HG03103 (cell line): ENCODE results near the gene TXNL4A.
"Not testable (repeated sequence)": the region's sequence is repeated elsewhere in the genome, so short reads cannot be mapped to it uniquely, and the experiment has no call there.

ENCODE experiments used
- ATAC-seq: cut with Tn5 transposase; IDR thresholded peaks from one replicate; pipeline ENCODE4 v1.9.1; 2021; ENCODE audit warnings: low read depth; ENCODE audit not compliant: unreplicated experiment

Gene TXNL4A, protein sequence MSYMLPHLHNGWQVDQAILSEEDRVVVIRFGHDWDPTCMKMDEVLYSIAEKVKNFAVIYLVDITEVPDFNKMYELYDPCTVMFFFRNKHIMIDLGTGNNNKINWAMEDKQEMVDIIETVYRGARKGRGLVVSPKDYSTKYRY

DNA sequence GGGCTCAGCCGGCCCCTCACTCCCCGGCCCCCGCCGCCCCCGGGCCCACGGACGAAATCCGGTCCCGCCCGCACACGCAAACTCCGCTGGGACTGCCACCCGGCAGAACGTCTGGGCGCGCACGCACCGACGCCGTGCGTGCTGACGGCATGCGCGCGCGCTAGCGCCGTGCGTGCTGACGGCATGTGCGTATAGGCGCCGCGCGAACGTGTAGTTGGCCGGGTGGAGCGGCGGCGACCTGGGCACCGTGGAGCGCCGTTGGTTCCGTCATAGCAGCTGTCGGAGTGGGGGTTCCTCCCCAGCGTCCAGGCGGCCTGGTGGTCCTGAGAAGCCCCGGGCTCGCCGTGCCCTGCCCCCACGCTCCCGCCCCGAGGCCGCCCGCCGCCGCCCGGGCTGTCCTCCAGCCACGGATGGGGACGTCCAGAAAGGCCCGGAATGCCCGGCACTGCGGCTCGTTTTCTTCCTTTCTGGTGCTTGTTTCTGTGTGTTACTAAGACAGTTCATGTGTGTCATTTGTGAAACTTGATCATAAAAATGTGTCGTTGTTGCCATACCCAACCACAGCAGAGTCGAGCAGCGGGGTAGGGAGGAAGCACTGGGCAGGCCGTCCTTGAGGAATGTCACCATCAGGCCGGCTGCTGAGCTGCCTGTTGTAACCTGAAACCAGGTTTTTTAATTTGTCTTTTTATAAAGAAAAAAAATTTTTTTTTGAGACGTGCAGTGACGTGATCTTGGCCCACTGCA, at the start of gene TXNL4A:
Gene TXNL4A, minus strand, starts transcription at position 113 of the 744 bp plus-strand sequence. CDS start 171 bp downstream, outside the sequence.
- ATAC-seq: peak; percentile 94

DNA sequence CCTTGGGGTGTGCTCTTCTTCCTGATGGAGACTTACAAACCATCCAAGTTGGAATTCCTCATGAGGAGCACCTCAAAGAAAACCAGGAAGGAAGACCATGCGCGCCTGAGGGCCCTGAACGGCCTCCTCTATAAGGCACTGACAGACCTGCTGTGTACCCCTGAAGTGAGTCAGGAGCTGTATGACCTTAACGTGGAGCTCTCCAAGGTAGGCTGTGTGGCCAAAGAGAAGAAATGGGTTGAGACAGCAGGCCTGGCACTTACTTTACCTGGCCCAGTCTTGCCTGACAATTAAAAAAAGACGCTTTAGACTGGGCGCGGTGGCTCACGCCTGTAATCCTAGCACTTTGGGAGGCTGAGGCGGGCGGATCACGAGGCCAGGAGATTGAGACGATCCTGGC, 48.9 kb upstream of the TXNL4A start:
- no peak for ATAC-seq

DNA sequence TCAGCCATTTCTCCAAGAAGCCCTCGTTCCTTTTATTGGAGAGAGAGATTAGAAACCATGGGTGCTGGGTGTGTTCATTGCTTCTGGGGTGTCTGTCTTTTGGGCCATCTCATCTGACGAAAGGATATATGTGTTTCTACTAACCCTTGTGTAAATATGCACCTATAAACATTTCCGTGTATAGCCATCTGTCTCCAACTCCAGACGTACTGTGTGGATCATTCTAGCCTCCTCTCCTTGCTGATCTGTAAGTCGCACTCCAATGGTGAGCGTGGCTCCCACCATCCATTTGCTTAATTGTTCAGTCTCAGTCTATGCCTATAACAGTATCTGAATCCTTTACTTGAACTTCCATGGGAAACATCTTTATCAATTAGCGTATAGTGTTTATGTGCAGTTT, 47.6 kb upstream of the TXNL4A start:
- no peak for ATAC-seq

DNA sequence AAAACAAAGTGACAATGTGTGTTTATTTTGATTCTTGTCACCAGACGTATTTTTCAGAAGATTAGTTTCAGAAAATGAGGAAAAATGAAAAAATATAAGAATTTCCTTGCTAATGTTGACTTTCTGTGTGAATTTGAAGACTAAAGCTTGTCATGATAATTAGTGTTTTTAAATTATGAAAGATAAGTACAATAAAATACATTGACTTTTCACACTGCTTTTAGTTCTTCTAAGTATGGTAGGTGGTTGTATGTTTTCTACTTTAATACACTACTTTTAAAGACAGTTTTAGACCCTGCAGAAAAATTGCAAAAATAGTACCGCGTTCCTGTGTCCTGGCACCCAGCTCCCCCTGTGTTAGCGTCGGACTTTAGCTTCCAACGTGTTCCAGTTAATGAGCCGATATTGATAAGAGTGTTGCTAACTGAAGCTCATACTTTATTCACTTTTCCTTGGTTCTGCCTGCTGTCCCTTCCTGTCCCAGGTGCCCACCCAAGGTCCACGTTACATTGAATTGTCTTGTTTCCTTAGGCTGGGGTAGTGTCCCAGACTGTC, 46.6 kb upstream of the TXNL4A start:
- ATAC-seq: no peak

DNA sequence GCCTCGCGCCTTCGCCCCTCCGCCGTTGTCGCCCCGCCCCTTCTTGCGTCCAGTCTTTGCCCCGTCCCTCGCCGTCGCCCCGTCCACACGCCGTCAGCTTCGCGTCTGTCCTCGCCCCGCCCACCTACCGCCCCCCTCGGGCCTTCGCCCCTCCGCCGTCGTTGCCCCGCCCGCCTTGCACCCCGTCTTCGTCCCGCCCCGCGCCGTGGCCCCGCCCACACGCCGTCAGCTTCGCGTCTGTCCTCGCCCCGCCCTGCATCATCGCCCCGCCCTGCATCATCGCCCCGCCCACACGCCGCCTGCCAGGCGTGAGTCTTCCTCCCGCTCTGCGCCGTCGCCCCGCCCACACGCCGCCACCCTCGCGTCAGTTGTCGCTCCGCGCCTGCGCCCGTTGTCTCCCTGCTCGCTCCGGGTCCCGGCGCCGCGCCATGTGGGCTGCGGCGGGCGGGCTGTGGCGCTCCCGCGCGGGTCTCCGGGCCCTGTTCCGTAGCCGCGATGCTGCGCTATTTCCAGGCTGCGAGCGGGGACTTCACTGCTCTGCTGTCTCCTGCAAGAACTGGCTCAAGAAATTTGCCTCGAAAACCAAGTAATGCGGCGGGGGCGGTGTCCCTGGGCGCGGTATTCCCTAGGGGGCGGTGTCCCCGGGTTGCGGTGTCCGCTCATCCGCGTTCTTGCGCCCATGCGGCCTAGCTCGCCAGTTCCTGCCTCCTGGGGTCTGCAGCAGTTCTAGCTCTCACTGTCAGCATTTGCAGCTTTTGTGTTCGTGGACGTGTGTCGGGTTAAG, 45.9 kb upstream of the TXNL4A start, which contains the start of gene RBFA:
Gene RBFA, plus strand, starts transcription at position 367 of the 784 bp plus-strand sequence. Its CDS starts 62 bp downstream, at position 429.
- ATAC-seq: peak; percentile 70

DNA sequence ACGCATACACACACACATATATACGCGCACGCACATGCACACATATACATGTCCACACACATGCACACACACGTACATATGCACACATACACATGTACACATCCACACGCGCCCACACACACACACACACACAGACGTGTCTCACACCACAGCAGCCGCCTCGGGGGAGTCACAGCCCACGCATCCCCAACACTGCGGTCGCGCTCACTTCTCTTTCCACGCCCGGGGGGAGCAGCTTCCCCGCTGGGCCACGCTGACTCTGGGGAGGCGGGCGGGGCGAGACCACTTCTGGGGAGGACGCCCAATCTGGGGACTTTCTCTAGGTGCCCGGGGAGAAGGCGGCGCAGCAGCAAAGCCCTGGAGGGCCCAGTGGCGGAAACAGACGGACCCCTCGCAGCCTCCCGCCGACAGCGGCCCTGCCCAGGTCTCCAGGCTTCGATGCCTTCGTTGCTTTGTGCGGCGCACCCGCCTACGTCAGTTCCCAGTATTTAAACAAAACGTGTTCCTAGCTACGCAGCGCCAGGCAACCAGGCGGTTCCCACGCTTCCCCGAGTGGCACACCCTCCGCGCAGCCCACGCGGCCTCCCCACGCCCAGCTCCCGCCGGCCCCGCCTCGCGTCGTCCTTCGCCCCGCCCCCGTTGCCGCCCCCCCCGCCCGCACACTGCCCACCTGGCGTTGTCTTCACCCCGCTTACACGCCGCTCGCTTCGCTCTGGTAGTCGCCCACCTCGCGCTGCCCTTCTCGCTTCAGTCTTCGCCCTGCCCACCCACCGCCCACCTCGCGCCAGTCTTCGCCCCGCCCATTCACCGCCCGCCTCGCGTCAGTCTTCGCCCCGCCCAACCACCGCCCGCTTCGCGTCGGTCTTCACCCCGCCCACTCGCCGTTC, 45.1 kb upstream of the TXNL4A start:
- peak; percentile 52 for ATAC-seq

DNA sequence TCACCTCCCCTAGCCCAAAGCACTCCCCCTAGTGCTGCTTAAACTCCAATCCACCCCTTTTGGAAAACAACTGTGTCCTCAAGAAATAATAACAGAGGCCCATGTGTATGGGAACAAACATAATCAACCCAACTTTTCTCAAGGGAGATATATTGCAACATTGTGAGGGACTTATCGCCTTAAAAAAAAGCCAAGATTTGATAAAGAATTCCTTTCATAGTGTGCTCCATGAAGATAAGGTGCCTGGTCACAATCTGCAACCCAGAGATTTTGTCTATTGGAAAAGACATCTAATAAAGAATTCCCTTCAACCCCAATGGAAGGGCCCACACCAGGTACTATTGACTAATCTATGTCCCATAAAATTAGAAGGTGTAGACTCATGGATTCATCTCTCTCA, 41.3 kb upstream of the TXNL4A start:
- ATAC-seq: no peak

DNA sequence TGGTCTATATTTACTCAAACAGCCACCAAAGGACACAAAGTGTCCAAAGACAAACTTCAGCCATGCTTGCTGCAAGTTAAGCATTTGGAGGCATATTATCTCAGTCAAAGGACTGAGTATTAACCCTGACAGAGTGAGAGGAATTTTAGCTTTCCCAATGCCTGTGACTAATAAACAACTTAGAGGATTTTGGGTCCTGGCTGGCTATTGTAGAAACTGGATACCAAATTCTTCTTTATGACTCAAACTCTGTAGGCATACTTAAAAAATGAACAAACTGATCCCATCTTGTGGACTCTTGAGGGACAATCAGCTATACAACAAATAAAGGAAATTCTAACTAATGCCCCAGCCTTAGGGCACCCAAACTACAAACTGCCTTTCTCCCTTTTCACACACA, 39.4 kb upstream of the TXNL4A start:
- not testable (repeated sequence) for ATAC-seq

DNA sequence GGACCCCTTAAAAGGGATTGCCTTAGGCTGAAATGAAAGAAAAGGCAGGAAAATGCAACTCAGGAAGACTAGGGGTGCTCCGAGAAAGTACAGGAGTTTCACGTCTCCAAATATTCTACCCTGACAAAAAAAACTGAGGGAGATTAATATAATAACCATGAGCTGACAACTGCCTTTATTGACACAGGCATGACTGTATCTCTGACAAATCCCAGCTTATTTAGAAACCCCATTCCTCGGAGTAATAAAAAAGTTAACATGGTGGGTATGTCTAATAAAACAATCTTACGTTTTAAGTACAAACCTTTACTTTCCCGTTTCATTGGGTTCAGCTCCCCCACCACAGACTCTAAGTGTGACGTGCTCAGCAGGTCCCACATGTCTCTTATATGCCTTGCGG, 38.0 kb upstream of the TXNL4A start:
- ATAC-seq: no peak

DNA sequence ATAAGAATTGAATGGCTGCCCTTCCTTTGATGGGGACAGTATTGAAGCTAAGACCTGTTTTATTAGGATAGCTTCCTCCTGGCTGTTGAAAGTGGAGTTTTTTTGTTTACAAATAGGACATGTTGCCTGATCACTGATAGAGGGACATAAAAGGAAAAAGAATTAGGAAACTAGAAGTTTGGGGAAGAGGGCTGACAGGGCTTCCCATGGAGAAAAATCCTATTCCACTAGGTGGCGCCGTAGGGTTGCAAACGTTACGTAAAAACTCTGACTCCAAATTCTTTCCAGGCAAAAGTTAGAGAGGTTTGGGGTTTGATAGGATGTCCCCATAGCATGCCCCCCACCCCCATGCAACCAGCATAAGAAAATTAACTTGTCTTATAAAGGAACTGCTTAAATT, 34.8 kb upstream of the TXNL4A start:
- ATAC-seq: no peak

DNA sequence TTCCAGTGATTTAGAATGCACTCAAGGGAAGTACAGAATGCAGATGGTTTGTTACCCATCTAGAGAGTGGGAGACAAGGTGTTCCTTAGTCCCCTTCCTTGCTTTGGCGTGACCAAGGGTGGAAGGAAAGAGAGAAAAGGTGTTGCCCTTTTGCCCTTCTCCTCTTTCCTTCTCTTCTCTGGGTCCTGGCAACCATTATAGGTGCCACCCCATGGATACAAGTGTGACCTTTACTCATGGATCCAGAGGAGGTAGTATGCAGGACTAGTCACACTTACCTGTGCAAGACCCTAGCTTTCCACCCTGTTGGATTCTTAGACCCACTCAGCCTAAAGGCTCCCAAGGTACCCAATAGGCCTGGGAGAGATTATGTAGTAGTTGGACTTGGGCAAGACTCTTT, 34.2 kb upstream of the TXNL4A start:
- ATAC-seq: no peak

DNA sequence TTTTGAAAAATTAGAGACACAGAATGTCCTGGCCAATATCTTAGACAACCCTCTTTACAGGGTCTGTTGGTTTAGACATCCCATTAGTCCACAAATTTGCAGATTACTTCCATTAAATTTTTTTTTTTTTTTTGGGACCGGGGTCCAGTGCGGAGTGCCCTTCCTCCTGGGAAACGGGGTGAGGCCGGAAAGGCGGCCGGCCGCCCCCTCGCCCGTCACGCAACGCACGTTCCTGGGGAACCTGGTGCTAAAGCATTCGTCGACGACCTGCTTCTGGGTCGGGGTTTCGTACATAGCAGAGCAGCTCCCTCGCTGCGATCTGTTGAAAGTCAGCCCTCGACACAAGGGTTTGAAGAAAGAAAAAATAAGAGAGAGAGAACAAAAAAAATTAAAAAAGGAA, 24.4 kb upstream of the TXNL4A start:
- ATAC-seq: no peak

DNA sequence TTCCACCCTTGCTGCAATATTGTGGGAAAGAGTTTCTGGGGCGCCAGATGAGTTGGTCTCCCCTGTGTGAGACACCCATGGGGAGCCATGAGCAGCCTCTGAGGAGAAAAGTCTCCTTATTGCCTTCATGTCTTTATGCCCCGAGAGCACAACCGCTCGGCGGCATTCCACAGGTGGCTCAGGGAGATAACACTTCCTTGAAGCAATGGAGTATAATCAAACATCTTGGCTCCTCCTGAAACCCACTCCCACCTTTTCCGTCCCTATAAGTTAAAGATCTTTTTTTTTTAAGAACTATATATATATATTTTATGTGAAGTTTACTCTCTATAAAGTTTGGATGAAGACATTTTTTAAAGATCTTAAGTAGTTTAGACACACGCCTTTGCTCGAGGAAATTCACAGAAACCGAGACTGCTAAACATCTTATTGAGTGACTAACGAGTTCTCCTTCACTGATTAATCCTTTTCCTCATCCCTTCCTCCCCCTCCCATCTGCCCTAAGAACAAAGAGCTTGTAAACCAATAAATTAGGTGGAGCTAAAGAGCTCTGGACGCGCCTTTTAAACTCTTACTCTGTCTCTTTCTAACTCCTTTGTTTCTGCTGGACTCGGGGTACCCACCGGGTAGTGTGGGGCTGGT, 23.3 kb upstream of the TXNL4A start:
- ATAC-seq: not testable (repeated sequence)

DNA sequence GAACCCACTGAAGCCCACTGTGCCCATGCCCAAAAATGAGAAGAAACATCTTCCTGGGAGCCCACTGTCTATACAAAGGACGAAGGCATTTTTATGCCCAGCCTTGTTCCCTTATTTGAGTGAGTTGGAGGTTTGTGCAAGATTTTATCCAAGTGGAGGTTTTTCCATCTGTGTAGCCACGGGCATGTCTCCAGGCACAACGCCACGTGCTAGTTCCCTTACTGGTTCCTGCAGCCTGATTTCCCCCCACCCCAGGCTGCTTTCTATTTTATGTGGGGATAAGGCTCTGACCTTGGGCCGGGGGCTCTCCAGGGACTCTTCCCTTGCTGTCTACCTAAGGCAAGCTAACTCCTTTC, 22.2 kb upstream of the TXNL4A start:
- ATAC-seq: no peak

DNA sequence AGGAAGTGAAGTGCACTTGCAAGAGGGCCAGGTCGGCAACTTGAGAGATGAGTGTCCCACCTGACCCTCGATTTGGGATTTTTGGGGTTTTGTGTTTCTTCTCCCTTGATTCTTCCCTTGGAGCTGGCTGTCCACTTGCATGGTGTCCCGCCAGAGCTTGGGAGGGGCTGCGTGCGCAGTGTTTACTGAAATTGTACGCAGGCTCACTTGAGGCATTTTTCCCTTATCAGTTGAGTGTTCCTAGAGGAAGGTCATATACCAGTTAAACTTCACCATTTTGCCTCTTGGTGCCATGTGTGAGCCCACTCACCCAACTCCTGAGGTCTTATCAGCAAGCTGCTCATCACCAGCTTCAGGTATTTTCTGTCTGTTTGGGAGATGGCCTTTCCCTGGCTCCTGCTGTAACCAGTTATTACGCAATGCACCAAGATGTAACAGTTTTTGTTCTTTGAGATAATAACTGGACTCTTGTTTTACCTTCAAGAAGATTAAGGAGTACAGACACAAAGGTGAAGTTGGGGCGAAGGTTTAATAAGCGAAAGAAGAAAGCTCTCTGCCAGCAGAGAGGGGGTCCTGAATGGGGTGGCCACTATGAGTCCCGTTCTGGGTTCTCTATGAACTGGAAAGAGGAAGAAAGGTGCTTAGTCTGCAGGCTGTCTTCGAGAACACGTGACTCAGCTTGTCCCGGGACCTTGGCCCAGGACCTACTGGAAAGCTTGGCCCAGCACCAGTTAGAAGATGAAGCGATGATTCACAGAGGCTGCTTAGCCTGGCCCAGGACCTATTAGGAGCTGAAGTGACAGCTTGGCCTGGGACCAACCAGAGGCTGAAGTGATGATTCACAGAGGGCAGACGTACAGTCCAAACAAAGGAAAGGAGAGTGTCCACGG, 21.5 kb upstream of the TXNL4A start:
- no peak for ATAC-seq

DNA sequence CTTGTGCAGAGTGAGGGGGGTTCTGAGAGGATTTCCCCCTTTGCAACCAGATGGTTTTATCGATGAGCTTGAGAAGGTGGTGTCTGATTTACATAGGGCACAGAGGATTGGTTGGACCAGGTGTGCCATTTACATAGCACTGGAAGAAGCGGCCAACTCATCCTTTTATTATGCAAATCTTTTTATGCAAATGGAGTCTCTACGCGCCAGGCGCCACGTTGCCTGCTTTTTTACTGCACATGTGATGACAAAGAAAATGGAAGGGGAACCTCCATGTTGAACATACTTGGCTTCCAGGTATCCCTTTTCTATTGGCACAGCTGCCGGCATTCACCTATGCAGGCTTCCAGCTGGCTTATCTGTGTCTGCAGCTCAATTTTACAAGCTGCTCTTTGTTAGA, 18.4 kb upstream of the TXNL4A start:
- ATAC-seq: no peak

DNA sequence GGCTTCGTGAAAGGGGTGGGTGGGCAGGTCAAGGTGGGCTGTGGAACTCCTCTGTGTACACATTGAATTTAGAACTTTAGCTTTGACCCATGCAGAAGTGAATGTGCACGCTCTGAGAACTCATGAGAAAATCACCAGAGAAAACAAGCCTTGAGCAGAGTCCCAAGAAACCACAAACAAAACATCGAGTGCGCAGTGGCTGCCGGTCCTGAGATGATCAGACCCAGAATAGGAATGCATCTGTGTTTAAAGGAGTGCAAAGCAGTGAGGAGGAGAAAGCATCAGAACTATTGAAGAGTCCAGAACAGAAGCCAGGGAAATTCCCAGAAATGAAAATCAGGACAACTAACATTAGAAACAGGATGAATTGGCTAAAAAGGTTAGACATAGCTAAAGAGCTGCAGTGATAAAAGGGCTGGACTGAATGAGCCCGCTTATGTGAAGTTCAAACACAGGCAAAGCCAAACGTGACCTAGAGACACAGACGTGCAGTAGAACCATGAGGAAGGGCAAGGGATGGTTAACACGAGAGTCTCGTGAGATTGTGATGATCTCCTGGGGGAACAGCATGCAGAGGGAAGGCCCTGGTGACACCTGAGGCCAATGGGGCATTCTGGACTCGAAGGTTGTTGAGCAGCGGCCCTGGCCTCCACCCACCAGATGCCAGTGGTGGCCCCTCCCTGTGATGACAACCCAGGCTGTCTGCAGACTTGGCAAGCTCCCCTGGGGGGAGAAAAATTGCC, 16.4 kb upstream of the TXNL4A start:
- no peak for ATAC-seq

DNA sequence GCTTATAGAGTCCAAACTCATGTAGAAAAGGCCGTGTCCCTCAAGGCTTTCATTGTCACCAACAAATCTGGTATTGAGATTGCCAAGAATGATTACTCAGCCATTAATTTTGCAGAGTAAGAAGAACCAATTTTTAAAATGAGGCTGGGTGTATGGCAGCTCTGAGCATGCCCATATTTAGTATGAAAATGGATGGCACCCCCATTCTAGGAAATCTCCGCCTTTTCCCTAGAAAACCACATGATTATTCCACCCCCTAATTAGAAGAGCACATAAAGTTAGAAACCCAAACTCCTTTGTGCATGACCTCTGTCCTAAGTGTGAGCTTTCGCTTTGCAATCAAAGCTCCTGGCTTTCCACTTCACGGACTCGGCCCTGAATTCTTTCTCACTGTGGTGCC, 14.1 kb upstream of the TXNL4A start:
- ATAC-seq: no peak
